Putamen (tissue), 1 donor: ENCODE measurements around the gene STT3A.
"Not testable (repeated sequence)": the region's sequence is repeated elsewhere in the genome, so short reads cannot be mapped to it uniquely, and the experiment has no call there.

Experiments
- DNase-seq: peaks from one replicate; pipeline ENCODE4 v3.0.0-alpha.2; 2016; ENCODE audit warnings: low spot score

Gene STT3A

GRCh38 chr11:125592305-125593113 is at the start of gene STT3A:
STT3A (plus strand) TSS chr11:125592852; CDS start chr11:125595916, 3,064 bp downstream.
- DNase-seq: peak; percentile 100

GRCh38 chr11:125550780-125551179 is 41.9 kb upstream of the STT3A start:
- no peak for DNase-seq

DNA sequence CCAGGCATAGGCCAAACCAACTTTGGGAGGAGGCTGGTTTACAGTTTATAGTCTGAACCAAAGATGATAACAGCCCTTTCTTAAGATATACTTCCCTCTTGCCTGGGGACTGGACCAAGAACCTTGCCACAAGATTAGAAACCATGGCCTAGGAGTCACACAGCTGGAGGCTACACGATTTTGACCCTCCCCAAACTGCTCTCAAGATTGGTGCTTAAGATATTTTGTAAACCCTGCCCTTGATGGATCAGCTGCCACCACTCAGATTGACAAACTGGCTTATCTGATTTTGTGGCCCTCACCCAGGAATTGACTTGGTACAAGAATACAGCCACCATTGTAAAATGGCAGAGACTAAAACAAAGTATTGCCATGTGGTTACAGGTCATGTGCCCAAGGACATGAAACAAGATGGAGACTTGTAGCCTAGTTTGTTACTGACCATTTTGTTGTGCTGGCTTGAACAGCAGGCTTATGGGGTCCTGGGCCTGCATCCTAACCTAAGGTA is 40.8 kb upstream of the STT3A start:
- no peak for DNase-seq

GRCh38 chr11:125552927-125553326 is 39.7 kb upstream of the STT3A start:
- no peak for DNase-seq

DNA sequence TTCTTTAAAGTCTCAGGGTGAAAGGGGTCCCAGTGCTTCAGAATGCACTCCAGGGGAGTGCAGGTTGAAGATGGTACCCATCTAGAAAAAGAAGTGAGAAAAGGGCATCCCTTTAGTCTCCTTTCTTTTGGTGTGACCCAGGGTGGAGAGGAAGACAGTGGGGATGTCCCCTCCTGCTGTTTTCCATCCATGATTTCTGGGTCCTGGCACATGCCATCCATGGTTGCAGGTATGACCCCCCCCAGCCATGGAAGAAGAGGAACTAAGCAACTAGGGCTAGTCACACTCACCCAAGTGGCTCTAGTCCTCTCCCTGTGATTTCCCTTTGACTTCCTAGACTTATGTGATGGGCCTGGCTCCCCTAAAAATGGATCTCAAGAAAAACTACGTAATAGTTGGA is 39.3 kb upstream of the STT3A start:
- DNase-seq: no peak

DNA sequence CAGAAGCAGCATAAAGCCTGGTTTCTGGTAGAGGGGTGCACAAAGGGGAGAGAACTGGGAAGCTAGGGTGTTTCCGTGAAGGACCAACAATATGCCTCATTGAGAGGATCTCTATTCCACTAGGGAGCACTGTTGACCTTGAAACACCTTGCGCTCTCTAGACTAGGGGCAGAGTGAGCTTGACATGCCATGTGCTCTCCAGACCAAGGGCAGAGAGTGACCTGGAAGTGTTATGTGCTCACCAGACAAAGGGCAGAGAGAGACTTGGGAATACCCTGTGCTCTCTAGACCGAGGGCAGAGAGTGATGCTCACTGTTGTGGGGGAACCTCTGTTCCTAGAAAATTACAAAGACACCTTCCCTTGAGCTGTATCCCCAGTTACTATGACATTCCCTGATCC is 38.6 kb upstream of the STT3A start:
- DNase-seq: no peak

DNA sequence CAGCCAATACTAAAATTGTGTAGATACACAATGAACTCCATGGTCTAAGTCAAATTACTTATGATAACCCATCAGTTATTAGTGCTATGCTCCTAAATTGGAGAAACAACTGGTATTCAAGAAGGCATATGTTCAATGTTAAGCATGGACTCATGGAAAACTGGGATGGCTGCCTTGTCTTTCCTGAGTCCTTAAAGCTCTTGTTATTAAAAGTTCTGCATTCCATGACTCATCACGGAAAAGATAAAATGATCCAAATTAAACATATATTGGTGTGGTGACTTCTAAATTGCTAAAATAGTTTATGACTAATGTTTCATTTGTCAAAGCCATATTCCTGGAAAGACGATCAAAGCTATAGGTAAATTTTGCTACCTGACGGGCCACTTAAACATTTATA is 32.8 kb upstream of the STT3A start:
- no peak for DNase-seq

DNA sequence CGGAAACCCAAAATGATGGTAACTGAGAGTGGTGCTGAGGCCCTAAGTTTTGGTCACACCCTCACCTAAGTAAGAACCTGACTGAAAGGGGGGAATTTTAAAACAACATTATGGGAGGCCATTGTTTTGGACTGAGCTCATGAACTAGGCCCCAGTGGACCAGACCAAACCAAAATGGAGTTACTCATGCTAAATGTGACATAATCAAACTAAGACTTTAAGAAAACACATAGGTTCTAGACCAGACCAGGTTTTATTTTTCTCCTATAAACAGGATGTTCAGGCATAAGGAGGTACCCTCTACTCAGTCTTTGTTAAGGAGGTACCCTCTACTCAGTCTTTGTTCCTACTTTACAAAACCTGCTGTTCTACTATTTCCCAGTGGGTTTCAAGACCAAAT is 30.7 kb upstream of the STT3A start:
- no peak for DNase-seq

GRCh38 chr11:125562430-125562829 is 30.2 kb upstream of the STT3A start:
- no peak for DNase-seq

- DNase-seq: no peak
These were observed 28.3 kb upstream of the STT3A start for GRCh38 chr11:125564357-125564756.

DNA sequence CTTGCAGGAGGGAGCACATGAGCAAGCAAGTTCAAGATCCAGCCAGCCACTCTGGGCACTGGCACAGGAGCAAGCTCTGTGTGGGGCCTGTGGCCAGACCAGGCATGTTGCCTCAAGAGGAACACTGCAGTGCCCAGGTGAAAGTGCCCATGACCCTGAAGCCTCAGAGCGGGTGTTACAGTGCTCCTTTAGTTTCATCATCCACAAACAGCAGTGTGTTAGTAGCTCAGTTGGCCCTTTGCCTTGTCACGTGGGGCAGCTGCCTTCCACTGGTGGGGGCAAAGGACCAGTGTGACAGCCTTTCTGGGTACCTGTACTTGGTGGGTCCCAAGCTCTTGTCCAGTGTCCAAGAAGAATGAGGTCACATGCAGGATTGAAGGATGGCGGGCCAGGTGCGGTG is 26.4 kb upstream of the STT3A start:
- DNase-seq: no peak

- DNase-seq: peak; percentile 91
These were observed 23.4 kb upstream of the STT3A start, which contains the start of gene EI24 for GRCh38 chr11:125568970-125569914. EI24 (plus strand) TSS chr11:125569477; CDS start chr11:125572528, 3,051 bp downstream.

DNA sequence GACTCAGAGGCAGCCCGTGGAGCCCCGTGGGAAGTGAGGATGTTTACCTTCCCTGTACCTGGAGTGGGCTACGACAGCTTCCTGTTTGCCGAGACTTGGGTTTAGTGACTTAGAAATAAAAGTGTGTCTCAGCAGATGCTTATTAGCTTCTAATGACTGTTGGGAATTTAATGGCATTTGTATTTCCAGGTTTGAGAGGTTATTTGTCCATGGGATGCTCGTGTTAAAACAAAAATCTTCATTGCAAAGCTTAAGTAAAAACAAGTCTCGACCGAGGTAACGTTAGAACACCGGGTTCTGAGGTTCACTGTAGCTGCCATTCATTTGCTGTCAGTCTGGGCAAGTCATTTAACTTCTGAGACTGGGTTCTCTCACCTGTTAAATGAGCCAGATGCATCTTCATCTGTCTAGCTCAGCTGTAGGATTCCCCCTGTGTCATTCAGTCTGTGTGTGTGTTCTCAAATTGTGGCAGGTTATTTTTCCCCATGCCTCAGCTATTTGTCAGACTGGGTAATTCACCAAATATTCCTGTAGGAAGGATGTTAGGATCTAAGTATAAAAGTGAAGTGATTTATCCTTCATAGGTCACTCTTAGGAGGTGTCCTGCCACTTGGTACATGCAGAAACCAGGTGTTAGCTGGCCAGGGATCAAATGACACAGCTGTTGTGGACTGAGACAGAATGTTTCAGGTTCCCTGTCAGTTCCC is 22.6 kb upstream of the STT3A start:
- no peak for DNase-seq

DNA sequence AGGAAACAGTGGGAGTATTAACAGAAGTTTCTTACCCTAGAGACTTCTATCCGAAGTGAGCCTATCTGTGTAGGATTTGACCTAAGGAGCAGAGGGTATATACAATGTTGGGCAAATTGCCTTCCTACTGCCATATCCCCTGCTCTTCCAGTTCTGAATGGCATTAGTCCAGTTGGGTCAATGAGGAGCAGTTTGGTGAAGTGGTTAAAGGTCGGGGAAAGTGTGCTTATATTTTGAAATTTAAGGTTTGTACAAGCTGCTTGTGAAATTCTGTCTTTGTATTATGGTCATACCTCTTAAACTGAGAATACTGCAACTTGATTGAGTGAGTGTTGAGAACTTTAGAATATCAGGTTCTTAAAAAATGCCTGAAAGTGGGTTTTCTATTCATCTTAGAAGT is 21.7 kb upstream of the STT3A start:
- no peak for DNase-seq

DNA sequence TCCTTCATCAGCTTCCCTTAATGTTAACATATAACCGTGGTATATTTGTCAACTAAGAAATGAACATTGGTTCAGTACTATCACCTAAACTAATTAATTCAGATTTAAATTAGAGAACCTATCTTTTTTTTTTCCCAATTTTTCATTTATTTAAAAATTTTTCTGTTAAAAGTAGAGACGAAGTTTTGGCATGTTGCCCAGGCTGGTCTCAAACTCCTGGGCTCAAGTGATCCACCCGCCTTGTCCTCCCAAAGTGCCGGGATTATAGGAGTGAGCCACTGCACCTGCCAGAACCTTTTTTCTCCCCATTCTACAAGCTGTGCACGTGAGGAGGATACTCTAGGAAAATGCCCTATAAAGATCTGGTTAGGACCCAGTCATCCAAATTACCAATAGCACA is 19.7 kb upstream of the STT3A start:
- DNase-seq: no peak

- DNase-seq: not testable (repeated sequence)
These were observed 15.5 kb upstream of the STT3A start for GRCh38 chr11:125577181-125577580.

DNA sequence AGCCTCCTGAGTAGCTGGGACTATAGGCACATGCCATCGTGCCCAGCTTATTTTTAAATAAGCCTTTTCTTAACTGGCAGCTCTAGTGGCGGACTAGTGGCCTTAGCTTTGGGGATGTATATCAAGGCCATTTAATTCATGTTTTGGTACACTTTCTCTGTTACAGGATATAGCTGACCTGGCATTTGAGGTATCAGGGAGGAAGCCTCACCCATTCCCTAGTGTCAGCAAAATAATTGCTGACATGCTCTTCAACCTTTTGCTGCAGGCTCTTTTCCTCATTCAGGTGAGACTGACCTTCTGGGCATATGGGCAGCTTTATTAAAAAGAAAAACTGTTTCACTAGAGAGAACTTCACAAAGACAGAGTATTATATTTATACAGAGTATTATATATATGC is 13.9 kb upstream of the STT3A start:
- DNase-seq: no peak

- DNase-seq: no peak
These were observed 12.8 kb upstream of the STT3A start for GRCh38 chr11:125579811-125580210.

- peak; percentile 17 for DNase-seq
These were observed 9.2 kb upstream of the STT3A start for GRCh38 chr11:125583496-125583895.

- no peak for DNase-seq
These were observed 7.2 kb upstream of the STT3A start for GRCh38 chr11:125585487-125585886.

GRCh38 chr11:125586623-125587022 is 6.0 kb upstream of the STT3A start:
- no peak for DNase-seq

DNA sequence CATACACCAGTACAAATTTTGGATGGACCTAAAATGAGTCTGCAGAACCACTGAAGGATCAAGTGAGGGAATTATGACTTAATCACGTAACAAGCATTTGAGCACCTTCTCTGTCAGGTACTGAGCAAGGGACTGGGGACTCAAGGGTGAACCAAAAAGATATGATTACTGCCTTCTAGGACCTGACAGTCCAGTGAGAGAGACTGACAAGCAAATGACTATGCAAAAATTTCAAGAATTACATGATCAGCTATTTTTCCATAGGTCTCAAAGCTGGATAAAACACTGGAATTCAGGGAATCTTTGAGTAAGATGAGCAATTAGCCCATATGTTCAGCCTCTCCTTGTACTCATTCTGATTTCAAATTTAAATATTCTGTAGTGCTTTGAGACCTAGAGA is 5.2 kb upstream of the STT3A start:
- DNase-seq: no peak
